COLO668 (cell line): ENCODE results near the gene FAM13B.
A peak's percentile ranks its signal among the peaks of the same experiment; 100 is the strongest.
"Not testable (repeated sequence)": the region's sequence is repeated elsewhere in the genome, so short reads cannot be mapped to it uniquely, and the experiment has no call there.

Source experiments
- DNase-seq: peaks from one replicate; lab custom pipeline; 2025; ENCODE audit not compliant: unreplicated experiment; lab: John Stamatoyannopoulos, UW

FAM13B gene

GRCh38 chr5:138032572-138033385, at the start of gene FAM13B:
Gene FAM13B (minus strand): TSS chr5:138033079. CDS start chr5:138019111, 13,968 bp downstream.
- peak; percentile 70 for DNase-seq

DNA sequence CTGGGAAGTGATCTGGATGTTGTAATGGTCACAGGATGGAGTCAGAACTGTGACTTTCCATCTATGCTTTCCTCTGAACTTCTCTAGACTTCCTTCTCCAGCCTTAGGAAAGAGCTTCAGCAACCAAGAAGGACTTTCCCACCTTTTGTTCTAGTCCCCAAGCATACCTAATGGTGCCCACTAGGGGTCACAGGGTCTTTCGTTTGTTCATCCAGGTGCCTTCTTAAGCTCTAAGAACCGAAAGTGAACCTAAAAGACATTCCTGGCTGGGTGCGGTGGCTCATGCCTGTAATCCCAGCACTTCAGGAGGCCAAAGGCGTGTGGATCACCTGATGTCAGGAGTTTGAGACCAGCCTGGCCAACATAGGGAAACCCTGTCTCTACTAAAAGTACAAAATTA, 49.2 kb upstream of the FAM13B start:
- no peak for DNase-seq

GRCh38 chr5:138078006-138078643, 45.2 kb upstream of the FAM13B start:
- no peak for DNase-seq

DNA sequence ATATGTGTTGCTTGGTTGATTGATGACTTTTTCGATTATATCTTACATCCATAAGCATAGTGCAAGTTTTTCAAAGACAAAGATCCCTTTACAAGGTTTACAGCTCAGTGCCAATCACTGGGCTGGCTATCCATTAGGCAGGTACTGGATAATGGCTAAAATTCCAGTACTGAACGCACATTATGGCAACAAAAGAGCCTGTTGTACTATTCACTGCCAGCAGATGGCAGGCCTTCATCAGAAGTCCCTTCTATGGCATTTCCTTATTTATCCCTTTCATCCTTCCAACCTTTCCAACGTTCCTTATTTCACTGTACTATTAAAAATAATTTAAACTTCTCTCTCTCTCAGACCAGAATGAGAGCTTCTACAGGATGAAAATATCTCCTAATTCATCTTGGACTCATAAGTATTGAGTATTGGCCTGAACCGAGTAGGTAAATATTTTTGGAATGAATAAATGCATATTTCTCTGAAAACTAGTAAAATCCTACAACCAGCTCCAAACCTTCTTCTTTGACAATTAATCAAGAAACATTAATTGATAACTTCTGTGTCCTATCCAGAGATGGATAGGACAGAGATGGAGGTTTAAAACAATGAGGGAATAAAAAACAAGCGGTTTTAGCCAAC, 44.3 kb upstream of the FAM13B start:
- DNase-seq = peak; percentile 42

- not testable (repeated sequence) for DNase-seq
Measured at GRCh38 chr5:138070026-138070425, 37.1 kb upstream of the FAM13B start.

DNA sequence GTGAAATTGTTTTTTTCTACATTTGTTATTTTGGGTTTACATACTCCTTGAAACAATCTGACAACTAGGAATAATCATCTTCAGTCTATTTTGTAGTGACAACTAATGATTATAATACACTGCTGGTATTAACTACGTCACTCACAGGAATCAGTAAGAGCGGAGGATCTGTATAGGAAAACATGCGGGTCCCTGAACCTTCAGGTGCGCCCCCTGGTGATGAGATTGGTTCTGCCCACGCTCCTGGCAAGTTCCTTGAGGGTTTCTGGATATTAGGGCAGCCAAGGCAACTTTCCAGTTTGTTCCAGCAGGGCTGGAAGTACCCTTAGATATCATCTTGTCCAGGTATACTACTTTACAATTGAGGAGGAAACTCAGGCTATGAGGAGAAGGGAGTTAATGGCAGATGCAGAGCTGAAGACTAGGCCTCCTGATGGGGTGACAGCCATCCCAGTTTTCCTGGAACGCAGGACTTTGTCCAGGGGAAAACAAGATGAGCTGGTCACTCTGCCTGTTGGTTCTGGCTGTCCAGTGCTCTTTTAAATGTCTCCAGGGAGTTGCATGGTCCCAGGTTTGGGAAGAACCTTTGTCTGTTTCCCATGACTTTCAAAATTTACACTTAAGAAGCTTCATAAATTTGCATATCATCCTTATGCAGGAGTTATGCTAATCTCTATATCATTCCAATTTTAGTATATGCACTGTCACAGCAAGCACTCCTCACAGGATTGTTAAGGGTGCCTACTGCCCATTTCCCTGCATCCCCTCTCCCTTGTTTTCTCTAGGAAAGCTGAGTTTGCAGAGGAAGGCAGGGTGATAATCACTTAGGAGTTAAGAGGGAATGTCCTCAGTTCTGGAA, 36.1 kb upstream of the FAM13B start:
- peak; percentile 44 for DNase-seq

DNA sequence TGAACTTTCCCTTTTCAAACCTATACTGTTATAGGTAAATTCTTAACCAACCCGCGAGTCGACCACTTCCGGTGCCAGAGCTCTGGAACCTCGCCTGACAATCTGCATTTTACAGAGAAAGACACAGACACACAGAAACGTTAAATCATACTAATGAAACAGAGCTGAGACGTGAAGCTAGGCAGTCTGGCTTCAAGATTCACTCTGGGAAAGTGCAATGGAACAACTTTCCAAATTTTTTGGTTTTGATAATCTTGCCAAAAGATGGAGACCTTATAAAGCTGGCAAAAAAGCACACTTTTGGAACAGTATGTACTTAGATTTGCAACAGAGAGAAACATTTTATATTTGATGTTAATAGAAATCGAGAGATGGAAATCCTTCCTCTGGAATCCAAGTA, 35.1 kb upstream of the FAM13B start:
- no peak for DNase-seq

GRCh38 chr5:138065102-138065501, 32.2 kb upstream of the FAM13B start:
- no peak for DNase-seq

DNA sequence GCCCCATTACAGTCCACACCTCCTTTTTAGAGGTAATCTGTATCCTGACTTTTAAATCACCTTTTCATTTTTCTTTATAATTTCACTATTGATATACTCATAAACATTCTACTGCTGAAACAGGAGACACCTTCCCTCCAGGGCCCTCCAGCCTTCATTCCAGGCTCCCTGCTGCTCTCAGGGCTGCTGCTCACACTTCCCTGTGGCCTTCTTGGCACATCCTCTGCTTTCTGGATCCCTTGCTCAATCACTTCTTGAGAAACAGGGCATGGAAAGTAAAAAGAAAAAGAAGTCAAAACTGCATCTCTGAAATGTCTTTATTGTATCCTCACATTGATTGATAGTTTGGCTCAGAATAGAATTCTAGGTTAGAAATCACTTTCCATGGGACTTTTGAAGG, 31.6 kb upstream of the FAM13B start:
- DNase-seq = no peak

DNA sequence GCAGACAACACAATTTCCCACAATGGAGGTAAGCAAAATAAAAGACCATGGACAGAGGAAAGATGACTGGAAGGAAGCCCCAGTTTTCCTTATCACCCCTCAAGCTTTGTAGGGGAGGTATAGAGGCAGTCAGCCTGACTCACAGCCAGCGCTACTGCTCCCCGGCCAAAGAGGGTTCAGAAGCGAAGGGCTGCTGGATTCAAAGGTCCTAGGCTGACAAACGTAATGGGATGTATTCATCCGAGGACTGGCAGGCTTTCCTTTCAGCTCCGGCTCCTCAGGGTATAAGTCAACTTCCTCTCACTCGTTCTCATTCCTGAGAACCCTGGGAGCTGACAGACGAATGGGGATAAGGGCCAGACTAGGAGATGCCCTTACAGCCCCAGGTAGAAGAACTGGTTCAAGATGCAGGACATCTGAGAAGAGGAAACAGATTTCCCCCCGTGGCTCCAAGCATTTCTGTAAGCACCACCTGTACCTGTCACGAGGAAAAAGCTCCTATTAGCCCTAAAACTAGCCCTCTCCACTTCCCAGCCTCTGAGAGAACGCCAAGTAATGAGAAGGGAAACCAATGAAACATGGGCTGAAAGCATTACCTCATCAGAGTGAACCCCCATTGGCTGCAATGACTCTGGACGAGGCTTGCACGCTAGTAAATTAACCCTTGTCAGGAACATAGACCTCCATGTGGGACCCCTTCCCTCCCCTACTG, 22.1 kb upstream of the FAM13B start:
- no peak for DNase-seq

DNA sequence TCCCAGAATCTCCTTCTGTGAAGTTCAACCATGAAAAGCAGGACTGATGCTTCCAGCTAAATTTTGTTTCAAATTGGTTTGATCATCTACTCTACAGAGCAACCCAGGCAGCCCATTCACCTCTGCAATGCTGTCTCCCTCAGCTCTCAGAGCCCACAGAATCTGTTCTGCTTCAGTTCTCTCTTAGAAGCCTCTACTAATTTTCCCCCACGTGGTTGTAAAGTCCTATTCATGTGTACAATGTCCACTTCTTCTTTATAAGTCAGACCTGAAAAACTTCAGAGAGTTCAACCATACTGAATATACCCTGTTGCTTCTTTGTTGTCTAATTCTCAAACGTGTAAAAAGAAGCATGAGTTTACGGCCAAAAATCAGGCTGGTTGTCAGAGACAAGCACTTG, 21.3 kb upstream of the FAM13B start:
- DNase-seq = no peak

- no peak for DNase-seq
Measured at GRCh38 chr5:138053554-138053953, 20.7 kb upstream of the FAM13B start.

- not testable (repeated sequence) for DNase-seq
Measured at GRCh38 chr5:138052718-138053117, 19.8 kb upstream of the FAM13B start.

DNA sequence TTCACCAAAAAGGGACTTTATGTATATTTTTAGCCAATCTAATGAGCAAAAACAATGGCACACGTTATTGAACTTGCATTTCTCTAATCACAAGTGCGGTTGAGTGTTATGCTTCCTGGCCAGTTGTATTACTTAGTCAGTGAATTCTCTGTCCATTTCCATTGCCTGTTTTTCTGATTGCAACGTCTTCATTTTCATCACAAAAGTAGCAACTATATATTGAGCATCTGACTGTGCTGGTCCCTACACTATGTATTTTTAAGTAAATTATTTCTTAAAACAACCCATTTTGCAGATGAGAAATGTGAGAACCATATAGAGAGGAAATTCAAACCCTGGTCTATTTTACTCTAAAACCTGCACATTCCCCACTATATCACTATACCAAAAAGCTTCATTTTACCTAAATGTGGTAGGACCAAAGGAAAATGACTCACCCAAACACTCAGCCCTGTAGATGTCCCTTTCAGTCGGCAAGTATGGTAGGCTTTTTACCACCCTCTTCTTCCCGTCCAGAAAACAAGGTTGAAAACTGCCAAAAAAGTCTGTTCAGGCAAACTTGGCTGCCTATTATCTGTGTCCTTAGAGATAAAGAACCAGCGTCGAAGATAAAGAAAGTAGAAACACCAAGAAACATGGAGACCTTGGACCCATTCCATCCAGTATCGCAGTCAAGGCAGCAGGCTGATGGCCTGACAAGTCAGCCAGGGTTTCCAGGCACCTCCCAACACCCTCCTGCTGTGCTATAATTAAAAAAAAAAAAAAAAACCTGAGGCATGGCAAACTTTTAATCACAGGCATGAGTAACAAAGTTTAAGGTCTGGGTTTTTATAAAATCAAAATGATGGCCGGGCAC, 18.8 kb upstream of the FAM13B start:
- no peak for DNase-seq

- not testable (repeated sequence) for DNase-seq
Measured at GRCh38 chr5:138045283-138045682, 12.4 kb upstream of the FAM13B start.

DNA sequence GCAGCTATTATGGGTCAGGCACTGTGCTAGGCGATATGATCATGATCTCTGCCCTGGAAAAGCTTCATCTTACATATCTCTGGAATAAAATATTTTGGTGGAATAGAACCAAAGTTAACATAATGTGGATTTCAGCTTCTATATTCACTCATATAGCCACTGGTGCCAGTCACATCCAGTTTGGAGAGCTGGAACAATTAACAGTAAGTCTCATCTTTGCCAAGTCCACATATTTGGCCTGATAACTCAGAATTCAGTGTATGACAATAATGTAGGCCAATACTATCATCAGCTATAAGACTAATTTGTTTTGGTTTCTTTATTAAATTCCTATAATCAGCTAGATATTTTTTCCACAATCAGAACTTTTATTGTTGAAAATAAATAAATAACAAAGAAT, 5.9 kb upstream of the FAM13B start:
- DNase-seq = no peak

DNA sequence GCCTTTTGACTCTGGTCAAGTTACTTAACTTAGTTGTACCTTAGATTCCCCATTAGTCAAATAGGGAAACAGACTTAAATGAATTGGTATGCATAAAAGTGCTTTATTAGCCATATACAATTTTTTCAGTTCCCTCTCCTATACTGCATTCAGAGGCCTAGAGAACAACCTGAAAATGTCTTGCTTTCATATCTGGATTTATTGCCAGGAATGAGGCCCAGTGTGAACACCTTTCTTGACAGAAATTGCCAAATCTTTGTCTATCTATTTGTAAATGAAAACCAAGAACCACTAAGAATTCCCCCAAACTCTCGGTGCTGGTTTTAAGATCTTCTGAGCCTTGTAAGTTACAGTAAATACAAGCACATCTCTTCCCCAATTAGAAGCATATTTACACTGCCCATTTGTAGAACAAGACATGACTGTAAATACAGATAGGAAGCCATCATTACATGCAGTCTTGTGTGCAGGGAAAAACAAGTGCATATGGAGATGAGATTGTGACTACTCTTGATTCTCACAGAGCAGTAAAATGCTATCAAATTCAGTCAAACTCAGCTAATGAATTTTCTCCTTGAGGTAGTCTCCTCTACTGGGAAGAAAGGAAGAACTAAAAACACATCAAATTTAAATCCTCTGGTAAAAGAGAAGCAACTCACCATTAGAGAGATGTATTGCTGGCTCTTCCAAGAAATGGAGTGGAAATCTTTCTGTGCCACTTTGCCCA, 5.2 kb upstream of the FAM13B start:
- no peak for DNase-seq

DNA sequence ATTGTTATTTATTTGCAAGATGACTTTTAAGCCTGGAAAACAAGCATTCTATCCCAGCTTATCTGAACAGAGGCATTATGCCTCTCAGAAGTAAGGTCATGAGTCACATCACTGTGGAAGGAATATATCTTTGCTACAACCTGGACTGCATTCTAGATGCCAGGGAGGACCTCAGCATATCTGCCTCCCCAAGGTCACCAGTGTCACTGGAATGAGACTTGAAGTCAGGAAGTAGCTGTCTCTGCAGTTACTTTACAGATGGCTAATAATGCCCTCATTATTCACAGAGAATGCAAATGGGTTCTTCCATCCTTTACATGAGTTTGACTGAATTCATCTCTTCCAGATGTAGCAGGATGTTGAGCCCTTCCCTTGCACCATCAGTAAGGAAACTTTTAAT, 4.4 kb upstream of the FAM13B start:
- DNase-seq = no peak
